ENCODE results near the gene CCDC33.

The CCDC33 gene

GRCh38 chr15:74235962-74236361, at the start of gene CCDC33:
TSS of gene CCDC33 (plus strand) at chr15:74236326. CDS start at chr15:74236720, 394 bp downstream.
- DNase-seq, result no peak

GRCh38 chr15:74188216-74188615, 47.9 kb upstream of the CCDC33 start:
- no peak for DNase-seq

GRCh38 chr15:74191798-74192197, 44.3 kb upstream of the CCDC33 start:
- no peak for DNase-seq

- DNase-seq, result no peak
Measured at GRCh38 chr15:74192751-74193150, 43.4 kb upstream of the CCDC33 start.

- DNase-seq, result no peak
Measured at GRCh38 chr15:74193299-74193718, 42.8 kb upstream of the CCDC33 start.

- DNase-seq, result no peak
Measured at GRCh38 chr15:74193905-74194304, 42.2 kb upstream of the CCDC33 start.

GRCh38 chr15:74194572-74195559, 41.3 kb upstream of the CCDC33 start:
- DNase-seq, result no peak

- no peak for DNase-seq
Measured at GRCh38 chr15:74196175-74196574, 40.0 kb upstream of the CCDC33 start.

GRCh38 chr15:74197176-74197965, 38.8 kb upstream of the CCDC33 start:
- no peak for DNase-seq

- DNase-seq, result no peak
Measured at GRCh38 chr15:74199297-74199652, 36.9 kb upstream of the CCDC33 start.

- DNase-seq, result no peak
Measured at GRCh38 chr15:74200412-74200815, 35.7 kb upstream of the CCDC33 start.

- DNase-seq, result no peak
Measured at GRCh38 chr15:74200871-74201419, 35.2 kb upstream of the CCDC33 start.

GRCh38 chr15:74201710-74202420, 34.3 kb upstream of the CCDC33 start:
- DNase-seq, result no peak

- no peak for DNase-seq
Measured at GRCh38 chr15:74202452-74203401, 33.4 kb upstream of the CCDC33 start, which contains the start of gene STRA6. TSS of gene STRA6 (minus strand) at chr15:74202787. CDS start at chr15:74202267, 520 bp downstream.

GRCh38 chr15:74203914-74204431, 32.2 kb upstream of the CCDC33 start:
- no peak for DNase-seq

GRCh38 chr15:74205582-74205947, 30.6 kb upstream of the CCDC33 start:
- DNase-seq, result no peak

GRCh38 chr15:74206801-74207281, 29.3 kb upstream of the CCDC33 start:
- no peak for DNase-seq

GRCh38 chr15:74207652-74208440, 28.3 kb upstream of the CCDC33 start:
- DNase-seq, result no peak

- DNase-seq, result no peak
Measured at GRCh38 chr15:74208496-74208895, 27.6 kb upstream of the CCDC33 start.

GRCh38 chr15:74208901-74209559, 27.1 kb upstream of the CCDC33 start:
- no peak for DNase-seq

All from activated T-cell treated with anti-CD3 and anti-CD28 coated beads, Interleukin-2, amount 50 U/mL, for 48 hours (primary cell).